Panc1 (cell line): Measurements from ENCODE around the gene TXN. TPM values are rescaled to one million over a fixed set of nuclear protein-coding genes. Genes with fewer than 3 reads are reported as not detected.

Experiments used
- ATAC-seq: fragments of 200-7000 bp; cut with Tn5 transposase; 2 replicates; pipeline ENCODE4 v1.9.1; 2020; ENCODE audit warnings: mild to moderate bottlenecking, moderate library complexity
- BruUV-seq: library from RNA; stranded (reverse); fragments of 400-500 nt; replicated peaks from 2 replicates; lab custom pipeline; 2021; lab: Mats Ljungman, UMichigan
- CTCF ChIA-PET: fragments of 300-600 bp; sonication (Branson Sonifier 250); formaldehyde crosslinking; loops from one replicate; lab custom pipeline; 2022; ENCODE audit warnings: antibody characterized with exemption; lab: Charles Lee
- POLR2A ChIA-PET: fragments of 300-600 bp; sonication (Branson Sonifier 250); formaldehyde crosslinking; loops from one replicate; lab custom pipeline; 2022; ENCODE audit warnings: antibody characterized with exemption; lab: Charles Lee
- DNase-seq: peaks from one replicate; pipeline ENCODE4 v3.0.0-alpha.2; 2010; ENCODE audit warnings: low read depth, low spot score
- H3K27ac ChIP-seq: 2 replicates; pipeline ENCODE4 v1.5.1; 2011; ENCODE audit warnings: mild to moderate bottlenecking, low read length, inconsistent platforms
- H3K27me3 ChIP-seq: fragments of 200-500 bp; sonication (Bioruptor generic); 2 replicates; pipeline ENCODE4 v1.6.0; 2014; ENCODE audit warnings: low read length, inconsistent platforms; ENCODE audit not compliant: control insufficient read depth, insufficient read depth
- H3K36me3 ChIP-seq: fragments of 200-500 bp; sonication (Bioruptor generic); 2 replicates; pipeline ENCODE4 v1.5.1; 2014; ENCODE audit warnings: inconsistent platforms, mild to moderate bottlenecking, low read length, moderate library complexity; ENCODE audit not compliant: control insufficient read depth, insufficient read depth
- H3K4me1 ChIP-seq: 2 replicates; pipeline ENCODE4 v1.5.1; 2011; ENCODE audit warnings: inconsistent platforms, mild to moderate bottlenecking, low read length, moderate library complexity; ENCODE audit not compliant: control insufficient read depth, insufficient read depth
- H3K4me3 ChIP-seq, 2 experiments: 2 replicates each; pipeline ENCODE4 v1.5.1; 2011 to 2012; ENCODE audit warnings: low read depth in 2 of 2, low read length in 2 of 2, mild to moderate bottlenecking in 2 of 2, inconsistent platforms in 1 of 2, moderate library complexity in 1 of 2
- H3K9me3 ChIP-seq: fragments of 200-500 bp; sonication (Bioruptor generic); 2 replicates; pipeline ENCODE4 v1.5.1; 2014; ENCODE audit warnings: low read depth, mild to moderate bottlenecking, inconsistent platforms, low read length, moderate library complexity; ENCODE audit not compliant: control insufficient read depth, insufficient read depth
- POLR2AphosphoS5 ChIP-seq: IDR thresholded peaks from 2 replicates; pipeline ENCODE4 v1.6.1; 2012; ENCODE audit warnings: mild to moderate bottlenecking, low read depth, low read length, moderate library complexity
- SIN3A ChIP-seq: IDR thresholded peaks from 2 replicates; pipeline ENCODE4 v1.6.1; 2012; ENCODE audit warnings: low read depth, mild to moderate bottlenecking, low read length, moderate library complexity, borderline replicate concordance; ENCODE audit not compliant: insufficient read depth
- TCF7L2 ChIP-seq: IDR thresholded peaks from 2 replicates; pipeline ENCODE4 v1.6.1; 2011; ENCODE audit warnings: mild to moderate bottlenecking, low read depth, low read length, inconsistent platforms
- in situ Hi-C: cut with HindIII; loops from 2 replicates; pipeline ENCODE4 v1.10.0; 2016; ENCODE audit warnings: low sequenced_read_pairs, low pct_unique_long_range_greater_than_20kb
- intact Hi-C: fragments of 100-400 bp; cut with micrococcal nuclease; formaldehyde crosslinking; loops from one replicate; pipeline ENCODE4 v1.10.0; 2022; ENCODE audit not compliant: unreplicated experiment
- total RNA-seq: library from RNA; stranded (reverse); gene quantifications from one replicate; pipeline ENCODE4 v1.2.1, GENCODE V29; 2021; ENCODE audit not compliant: unreplicated experiment
- TF ChIP-seq, protein P1 (sequence below): fragments of 450-650 bp; IDR thresholded peaks from 2 replicates; pipeline ENCODE4 v1.5.1; 2017; ENCODE audit warnings: mild to moderate bottlenecking
- TF ChIP-seq, protein P2 (sequence below), 2 experiments: IDR thresholded peaks; 2 replicates each; pipeline ENCODE4 v1.6.1; 2011 to 2012; ENCODE audit warnings: low read depth in 2 of 2, control low read depth in 1 of 2, low read length in 1 of 2, mild to moderate bottlenecking in 1 of 2, moderate library complexity in 1 of 2; ENCODE audit not compliant: insufficient read depth in 1 of 2

Gene TXN
- total RNA-seq, 1 experiment from 2014 or later, result 197 TPM

DNA sequence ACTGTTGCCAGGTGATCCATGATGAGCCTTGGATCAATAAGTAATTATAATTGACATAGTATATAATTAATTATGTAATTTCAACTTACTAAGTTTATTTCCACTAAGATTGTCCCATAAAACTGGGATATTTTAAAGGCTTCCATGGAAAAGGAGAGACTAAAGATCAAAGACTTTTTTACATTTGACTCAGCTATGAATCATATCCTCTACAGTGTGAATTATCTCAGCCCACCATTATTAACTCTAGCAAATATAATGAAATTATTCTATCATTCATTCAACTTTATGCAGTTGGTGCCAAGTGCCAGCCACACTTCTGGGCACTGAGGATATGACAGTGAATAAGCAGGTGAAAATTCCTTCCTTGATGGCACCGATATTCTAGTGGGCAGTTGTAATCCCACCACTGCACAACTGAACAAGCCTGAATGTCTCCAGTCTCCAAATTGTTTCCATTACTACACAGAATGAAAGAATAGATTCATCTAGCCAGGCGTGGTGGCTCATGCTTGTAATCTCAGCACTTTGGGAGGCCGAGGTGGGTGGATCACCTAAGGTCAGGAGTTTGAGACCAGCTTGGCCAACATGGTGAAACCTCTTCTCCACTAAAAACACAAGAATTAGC lies 21.9 kb upstream of the TXN start:
- no peaks in the 10 kb centered on the region for H3K27me3 ChIP-seq
- DNase-seq (no peak), ATAC-seq (no peak)
- H3K4me3 ChIP-seq, result no peak overlapping the region
- H3K4me1 ChIP-seq, result no peaks in the 10 kb centered on the region
- in situ Hi-C loops (no loop called here), intact Hi-C loops (no loop called here)
- TF ChIP-seq, protein P1, sequence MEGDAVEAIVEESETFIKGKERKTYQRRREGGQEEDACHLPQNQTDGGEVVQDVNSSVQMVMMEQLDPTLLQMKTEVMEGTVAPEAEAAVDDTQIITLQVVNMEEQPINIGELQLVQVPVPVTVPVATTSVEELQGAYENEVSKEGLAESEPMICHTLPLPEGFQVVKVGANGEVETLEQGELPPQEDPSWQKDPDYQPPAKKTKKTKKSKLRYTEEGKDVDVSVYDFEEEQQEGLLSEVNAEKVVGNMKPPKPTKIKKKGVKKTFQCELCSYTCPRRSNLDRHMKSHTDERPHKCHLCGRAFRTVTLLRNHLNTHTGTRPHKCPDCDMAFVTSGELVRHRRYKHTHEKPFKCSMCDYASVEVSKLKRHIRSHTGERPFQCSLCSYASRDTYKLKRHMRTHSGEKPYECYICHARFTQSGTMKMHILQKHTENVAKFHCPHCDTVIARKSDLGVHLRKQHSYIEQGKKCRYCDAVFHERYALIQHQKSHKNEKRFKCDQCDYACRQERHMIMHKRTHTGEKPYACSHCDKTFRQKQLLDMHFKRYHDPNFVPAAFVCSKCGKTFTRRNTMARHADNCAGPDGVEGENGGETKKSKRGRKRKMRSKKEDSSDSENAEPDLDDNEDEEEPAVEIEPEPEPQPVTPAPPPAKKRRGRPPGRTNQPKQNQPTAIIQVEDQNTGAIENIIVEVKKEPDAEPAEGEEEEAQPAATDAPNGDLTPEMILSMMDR, result no peak
- TF ChIP-seq, protein P2, sequence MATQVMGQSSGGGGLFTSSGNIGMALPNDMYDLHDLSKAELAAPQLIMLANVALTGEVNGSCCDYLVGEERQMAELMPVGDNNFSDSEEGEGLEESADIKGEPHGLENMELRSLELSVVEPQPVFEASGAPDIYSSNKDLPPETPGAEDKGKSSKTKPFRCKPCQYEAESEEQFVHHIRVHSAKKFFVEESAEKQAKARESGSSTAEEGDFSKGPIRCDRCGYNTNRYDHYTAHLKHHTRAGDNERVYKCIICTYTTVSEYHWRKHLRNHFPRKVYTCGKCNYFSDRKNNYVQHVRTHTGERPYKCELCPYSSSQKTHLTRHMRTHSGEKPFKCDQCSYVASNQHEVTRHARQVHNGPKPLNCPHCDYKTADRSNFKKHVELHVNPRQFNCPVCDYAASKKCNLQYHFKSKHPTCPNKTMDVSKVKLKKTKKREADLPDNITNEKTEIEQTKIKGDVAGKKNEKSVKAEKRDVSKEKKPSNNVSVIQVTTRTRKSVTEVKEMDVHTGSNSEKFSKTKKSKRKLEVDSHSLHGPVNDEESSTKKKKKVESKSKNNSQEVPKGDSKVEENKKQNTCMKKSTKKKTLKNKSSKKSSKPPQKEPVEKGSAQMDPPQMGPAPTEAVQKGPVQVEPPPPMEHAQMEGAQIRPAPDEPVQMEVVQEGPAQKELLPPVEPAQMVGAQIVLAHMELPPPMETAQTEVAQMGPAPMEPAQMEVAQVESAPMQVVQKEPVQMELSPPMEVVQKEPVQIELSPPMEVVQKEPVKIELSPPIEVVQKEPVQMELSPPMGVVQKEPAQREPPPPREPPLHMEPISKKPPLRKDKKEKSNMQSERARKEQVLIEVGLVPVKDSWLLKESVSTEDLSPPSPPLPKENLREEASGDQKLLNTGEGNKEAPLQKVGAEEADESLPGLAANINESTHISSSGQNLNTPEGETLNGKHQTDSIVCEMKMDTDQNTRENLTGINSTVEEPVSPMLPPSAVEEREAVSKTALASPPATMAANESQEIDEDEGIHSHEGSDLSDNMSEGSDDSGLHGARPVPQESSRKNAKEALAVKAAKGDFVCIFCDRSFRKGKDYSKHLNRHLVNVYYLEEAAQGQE (IDR thresholded peaks at IDR 0.05; ENCODE audit: insufficient read depth in 1 of 2, low read depth in 2 of 2, low read length in 1 of 2), result no peak
- CTCF ChIA-PET, result no interaction called here
- H3K9me3 ChIP-seq, result no peaks in the 10 kb centered on the region
- H3K36me3 ChIP-seq, result no peaks in the 10 kb centered on the region
- BruUV-seq, result no TSS peak
- POLR2A ChIA-PET, result no interaction called here
- H3K27ac ChIP-seq, result no peak overlapping the region

DNA sequence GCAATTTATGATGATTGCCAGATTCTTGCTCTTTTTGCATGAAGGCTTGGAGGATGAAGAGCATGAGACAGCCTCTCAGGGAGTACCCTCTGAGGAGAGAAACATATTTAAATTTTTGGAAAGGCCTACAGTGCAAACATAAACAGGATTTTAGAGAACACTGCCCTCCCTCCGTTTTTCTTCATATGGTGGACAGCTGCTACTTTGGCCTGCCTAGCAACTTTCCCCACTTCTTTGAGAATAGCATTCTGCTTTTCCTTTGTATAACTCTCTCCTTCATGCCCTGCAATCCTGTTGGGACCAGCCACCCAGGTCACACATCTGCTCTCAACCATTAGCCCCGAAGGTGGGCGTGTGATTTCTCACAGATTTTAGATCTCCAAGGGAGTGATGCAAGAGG lies 20.5 kb upstream of the TXN start:
- Histone ChIP-seq H3K27me3 (no peaks in the 10 kb centered on the region), H3K4me3 (no peak overlapping the region), H3K4me1 (no peaks in the 10 kb centered on the region), H3K27ac (no peak overlapping the region), H3K36me3 (no peaks in the 10 kb centered on the region), H3K9me3 (no peaks in the 10 kb centered on the region)
- ATAC-seq (no peak), DNase-seq (no peak)
- ChIA-PET CTCF (no interaction called here), POLR2A (no interaction called here)
- no TSS peak for BruUV-seq
- intact Hi-C loops (no loop called here), in situ Hi-C loops (no loop called here)
- no peak for TF ChIP-seq SIN3A
- TF ChIP-seq POLR2AphosphoS5, result no peak
- TF ChIP-seq, protein P2 (IDR thresholded peaks at IDR 0.05; ENCODE audit: insufficient read depth in 1 of 2, low read depth in 2 of 2, low read length in 1 of 2), result no peak
- TF ChIP-seq, protein P1, result no peak
- TF ChIP-seq TCF7L2, result no peak
